Osteoblast (primary cell): ENCODE results near the gene RPS29. TPM values are rescaled to one million over a fixed set of nuclear protein-coding genes. Genes with fewer than 3 reads are reported as not detected.

Source experiments
- DNase-seq: peaks from one replicate; pipeline ENCODE4 v3.0.0; 2011; ENCODE audit warnings: low spot score, mixed read lengths; ENCODE audit not compliant: insufficient read length; ENCODE audit errors: missing footprints
- H2AFZ ChIP-seq: 2 replicates; pipeline ENCODE4 v1.6.0; 2011; ENCODE audit warnings: mild to moderate bottlenecking, low read length
- H3K27ac ChIP-seq: 2 replicates; pipeline ENCODE4 v1.5.1; 2011; ENCODE audit warnings: mild to moderate bottlenecking, low read depth, low read length, moderate library complexity
- H3K27me3 ChIP-seq: 2 replicates; pipeline ENCODE4 v1.6.0; 2012; ENCODE audit warnings: mild to moderate bottlenecking, control low read depth, inconsistent platforms, low read length, moderate library complexity; ENCODE audit not compliant: insufficient read depth
- H3K36me3 ChIP-seq: 2 replicates; pipeline ENCODE4 v1.5.1; 2011; ENCODE audit warnings: mild to moderate bottlenecking, low read length, control low read depth, moderate library complexity; ENCODE audit not compliant: insufficient read depth
- H3K4me1 ChIP-seq: 2 replicates; pipeline ENCODE4 v1.5.1; 2011; ENCODE audit warnings: mild to moderate bottlenecking, low read length, control low read depth, moderate library complexity; ENCODE audit not compliant: insufficient read depth
- H3K4me2 ChIP-seq: 2 replicates; pipeline ENCODE4 v1.6.0; 2011; ENCODE audit warnings: mild to moderate bottlenecking, low read length; ENCODE audit not compliant: insufficient read depth
- H3K4me3 ChIP-seq: fragments of 200-600 bp; sonication (generic); 3 replicates; pipeline ENCODE4 v1.5.1; 2012; ENCODE audit warnings: mild to moderate bottlenecking, low read length, inconsistent platforms; ENCODE audit not compliant: insufficient read depth
- H3K79me2 ChIP-seq: 2 replicates; pipeline ENCODE4 v1.6.0; 2012; ENCODE audit warnings: mild to moderate bottlenecking, low read length, control low read depth, inconsistent platforms; ENCODE audit not compliant: insufficient read depth
- H3K9me3 ChIP-seq: 2 replicates; pipeline ENCODE4 v1.5.1; 2011; ENCODE audit warnings: low read depth, low read length, control low read depth
- H4K20me1 ChIP-seq: 2 replicates; pipeline ENCODE4 v1.6.0; 2012; ENCODE audit warnings: mild to moderate bottlenecking, low read length, control low read depth; ENCODE audit not compliant: insufficient read depth
- CTCF ChIP-seq: IDR thresholded peaks from 2 replicates; pipeline ENCODE4 v1.5.1; 2011; ENCODE audit warnings: mild to moderate bottlenecking, low read depth, low read length, moderate library complexity; ENCODE audit errors: extremely low read depth
- total RNA-seq: library from RNA; depleted of rRNA; stranded (reverse); fragments of >200 nt; gene quantifications from 2 replicates; pipeline ENCODE4 v1.2.3, GENCODE V29; 2012

Gene RPS29
- total RNA-seq, 1 donor, result 4,153 TPM

GRCh38 chr14:49584058-49584457, 2.1 kb downstream of the RPS29 start:
- Histone ChIP-seq H3K4me3 (peak overlapping the region; percentile 93), H4K20me1 (peaks cover 39% of the 10 kb centered on the region), H3K4me1 (peaks cover 22% of the 10 kb centered on the region), H3K36me3 (peaks cover 31% of the 10 kb centered on the region), H2AFZ (no peak overlapping the region), H3K9me3 (no peaks in the 10 kb centered on the region), H3K27ac (peak overlapping the region; percentile 93), H3K4me2 (peak overlapping the region; percentile 82), H3K79me2 (peaks cover 67% of the 10 kb centered on the region), H3K27me3 (no peaks in the 10 kb centered on the region)
- no peak for TF ChIP-seq CTCF
- DNase-seq, result no peak

DNA sequence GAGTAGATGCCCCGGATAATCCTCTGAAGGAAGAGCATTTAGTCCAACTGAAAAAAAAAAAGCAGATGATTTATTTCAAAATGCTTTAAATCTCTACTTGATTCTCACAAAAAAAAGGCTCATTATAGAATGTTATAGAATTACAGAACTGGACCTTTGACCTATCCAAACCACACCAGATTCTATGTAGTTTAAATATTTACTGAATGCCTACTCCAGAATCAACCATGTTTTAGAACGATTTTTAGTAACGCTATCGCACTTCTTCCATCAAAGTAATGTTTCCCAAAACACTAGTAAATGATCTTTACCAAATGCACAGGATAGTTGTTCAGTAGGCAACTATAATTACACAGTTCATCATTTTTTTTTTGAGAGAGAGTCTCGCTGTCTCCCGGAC, 2.6 kb downstream of the RPS29 start:
- TF ChIP-seq CTCF, result no peak
- Histone ChIP-seq H3K79me2 (peaks cover 67% of the 10 kb centered on the region), H3K4me1 (peaks cover 22% of the 10 kb centered on the region), H3K4me2 (peak overlapping the region; percentile 82), H4K20me1 (peaks cover 39% of the 10 kb centered on the region), H3K9me3 (no peaks in the 10 kb centered on the region), H3K27me3 (no peaks in the 10 kb centered on the region), H3K27ac (no peak overlapping the region), H3K4me3 (peak overlapping the region; percentile 93), H2AFZ (no peak overlapping the region), H3K36me3 (peaks cover 31% of the 10 kb centered on the region)
- no peak for DNase-seq

DNA sequence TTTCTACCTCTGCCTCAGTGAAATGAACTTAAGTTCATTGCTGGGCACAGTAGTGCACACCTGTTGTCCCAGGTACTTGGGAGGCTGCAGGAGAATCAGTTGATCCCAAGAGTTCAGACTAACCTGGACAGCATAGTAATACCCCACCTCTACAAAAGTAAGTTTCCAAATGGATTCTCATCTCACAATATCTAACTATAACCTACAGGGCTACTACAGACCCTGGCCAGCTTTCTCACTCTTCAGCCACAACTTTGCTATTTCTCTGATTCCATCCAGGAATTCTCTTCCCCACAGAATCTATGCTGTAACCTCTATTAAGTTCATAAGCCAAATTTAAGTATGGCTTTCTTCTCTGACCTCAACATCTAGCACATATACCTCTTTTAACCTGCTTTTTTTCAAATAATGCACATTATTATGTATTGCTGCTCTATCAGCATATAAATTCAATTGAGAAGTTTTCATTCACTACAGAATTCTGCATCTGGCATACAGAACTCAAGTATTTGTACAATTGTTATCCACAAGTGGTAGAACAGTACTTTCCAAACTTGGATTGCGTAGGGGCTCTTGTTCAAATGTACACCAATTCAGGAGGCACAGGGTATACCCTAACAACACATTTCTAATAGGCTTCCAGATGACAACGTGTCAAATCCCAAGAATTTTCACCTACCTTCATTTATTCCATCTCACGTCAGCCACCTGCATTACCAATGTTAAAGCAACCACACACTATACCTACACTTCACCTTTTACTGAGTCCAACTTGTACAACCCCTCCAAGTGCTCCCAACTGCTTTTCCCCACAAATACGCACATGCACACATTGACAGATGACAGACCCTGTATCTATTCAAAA, 3.8 kb downstream of the RPS29 start:
- H3K27me3 ChIP-seq, result no peaks in the 10 kb centered on the region
- H3K4me2 ChIP-seq, result no peak overlapping the region
- H3K36me3 ChIP-seq, result peaks cover 35% of the 10 kb centered on the region
- H3K4me1 ChIP-seq, result peaks cover 22% of the 10 kb centered on the region
- DNase-seq, result no peak
- no peak for TF ChIP-seq CTCF
- H3K27ac ChIP-seq, result no peak overlapping the region
- H3K9me3 ChIP-seq, result no peaks in the 10 kb centered on the region
- H3K4me3 ChIP-seq, result no peak overlapping the region
- peaks cover 43% of the 10 kb centered on the region for H4K20me1 ChIP-seq
- H2AFZ ChIP-seq, result no peak overlapping the region
- peaks cover 67% of the 10 kb centered on the region for H3K79me2 ChIP-seq
